Activated CD4-positive, alpha-beta T cell treated with anti-CD3 and anti-CD28 coated beads for 36 hours (primary cell): ENCODE measurements around the gene PGAP6. TPM values are rescaled to one million over a fixed set of nuclear protein-coding genes. Genes with fewer than 3 reads are reported as not detected.
A peak's percentile ranks its signal among the peaks of the same experiment; 100 is the strongest.
"Not testable (repeated sequence)": the region's sequence is repeated elsewhere in the genome, so short reads cannot be mapped to it uniquely, and the experiment has no call there.

ENCODE experiments used
- ATAC-seq: fragments of 200-7000 bp; cut with Tn5 transposase; one replicate; pipeline ENCODE4 v1.10.0; 2021; ENCODE audit warnings: mild to moderate bottlenecking, moderate library complexity
- CTCF ChIA-PET: fragments of 350-600 bp; sonication (Branson Sonifier 250); formaldehyde crosslinking; loops from one replicate; lab custom pipeline; 2021; ENCODE audit warnings: antibody characterized with exemption; lab: Charles Lee
- POLR2A ChIA-PET: fragments of 350-600 bp; sonication (Branson Sonifier 250); formaldehyde crosslinking; loops from one replicate; lab custom pipeline; 2021; ENCODE audit warnings: antibody characterized with exemption, inconsistent platforms; lab: Charles Lee
- DNase-seq: peaks from one replicate; pipeline ENCODE4 v3.0.0-alpha.2; 2020
- H3K27ac Mint-ChIP-seq: one replicate; pipeline ENCODE4 v1.8.0; 2021; ENCODE audit warnings: mixed read lengths
- H3K27me3 Mint-ChIP-seq: one replicate; pipeline ENCODE4 v1.8.0; 2021; ENCODE audit warnings: mixed read lengths
- H3K36me3 Mint-ChIP-seq: one replicate; pipeline ENCODE4 v1.8.0; 2021; ENCODE audit warnings: low read depth, mixed read lengths
- H3K4me1 Mint-ChIP-seq: one replicate; pipeline ENCODE4 v1.8.0; 2021; ENCODE audit warnings: mixed read lengths
- H3K4me3 Mint-ChIP-seq: one replicate; pipeline ENCODE4 v1.8.0; 2021; ENCODE audit warnings: mild to moderate bottlenecking, moderate library complexity, mixed read lengths
- H3K9me3 Mint-ChIP-seq: one replicate; pipeline ENCODE4 v1.8.0; 2021; ENCODE audit warnings: low read depth, mixed read lengths
- intact Hi-C, 2 experiments: fragments of 100-400 bp; cut with DNase I in 1 of 2; cut with micrococcal nuclease in 1 of 2; formaldehyde crosslinking; loops; one replicate each; pipeline versions ENCODE4 v1.14.2 to v1.15.1; 2022 to 2024; cut with DNase I, micrococcal nuclease
- total RNA-seq, 2 experiments: library from RNA; stranded (reverse); gene quantifications; one replicate each; pipeline ENCODE4 v1.2.3, GENCODE V29; 2021

PGAP6 gene
- total RNA-seq, 2 experiments from 2014 or later, result 22.9 to 40.8 TPM

GRCh38 chr16:354291-354881, 27.4 kb downstream of the PGAP6 start:
- no peak overlapping the region for H3K27ac Mint-ChIP-seq
- no peaks in the 10 kb centered on the region for H3K9me3 Mint-ChIP-seq
- CTCF ChIA-PET, result interaction anchor here (0.6 to 1.3 kb wide), 3 partner anchors 9 to 250 kb away, joined by 3 to 4 read pairs (median 3); no protein-coding TSS in a partner anchor
- DNase-seq, result no peak
- intact Hi-C loops, result no loop called here
- H3K27me3 Mint-ChIP-seq, result no peaks in the 10 kb centered on the region
- POLR2A ChIA-PET, result interaction anchor here (1.0 kb wide), 1 partner anchor 119 kb away, joined by 4 read pairs; the partner anchor contains the start of gene FAM234A
- H3K4me3 Mint-ChIP-seq, result peak overlapping the region; percentile 11
- peaks cover 34% of the 10 kb centered on the region for H3K4me1 Mint-ChIP-seq
- peaks cover 3% of the 10 kb centered on the region for H3K36me3 Mint-ChIP-seq
- no peak for ATAC-seq

GRCh38 chr16:353404-354290, 28.1 kb downstream of the PGAP6 start:
- peaks cover 38% of the 10 kb centered on the region for H3K4me1 Mint-ChIP-seq
- H3K9me3 Mint-ChIP-seq, result no peaks in the 10 kb centered on the region
- CTCF ChIA-PET, result no interaction called here
- H3K27ac Mint-ChIP-seq, result no peak overlapping the region
- ATAC-seq (no peak), DNase-seq (peak; percentile 28)
- peaks cover 4% of the 10 kb centered on the region for H3K36me3 Mint-ChIP-seq
- POLR2A ChIA-PET, result interaction anchor here (0.5 to 1.0 kb wide), 2 partner anchors 119 to 138 kb away, joined by 3 to 4 read pairs (median 3); partner anchors contain the start of gene FAM234A
- H3K27me3 Mint-ChIP-seq, result no peaks in the 10 kb centered on the region
- intact Hi-C loops, result loop anchor here (1.0 to 2.0 kb wide), 7 partner anchors 17 to 617 kb away; partner anchors contain the start of genes LMF1 (in 1 of the 2), MRPL28 (in 1 of the 2), NPRL3 (in 1 of the 2) and POLR3K (in 1 of the 2)
- H3K4me3 Mint-ChIP-seq, result peak overlapping the region; percentile 11

- CTCF ChIA-PET, result interaction anchor here (1.9 kb wide), 1 partner anchor 15 kb away, joined by 4 read pairs; no protein-coding TSS in a partner anchor
- ATAC-seq, result peak; percentile 89
- DNase-seq, result peak; percentile 100
- Mint-ChIP-seq H3K27me3 (no peaks in the 10 kb centered on the region), H3K4me3 (peak within 1 kb of the TSS; percentile 80), H3K27ac (peak within 1 kb of the TSS; percentile 79), H3K9me3 (no peaks in the 10 kb centered on the region), H3K4me1 (peaks cover 45% of the 10 kb centered on the region), H3K36me3 (peaks cover 4% of the 10 kb centered on the region)
- POLR2A ChIA-PET, result interaction anchor here (0.5 to 0.6 kb wide), 2 partner anchors 118 to 137 kb away, joined by 3 read pairs; partner anchors contain the start of gene FAM234A
- intact Hi-C loops, result loop anchor here (1.0 to 2.0 kb wide), 16 partner anchors 18 to 618 kb away; partner anchors contain the start of genes MRPL28 (in 2 of the 2), CAPN15 (in 1 of the 2), CHTF18 (in 1 of the 2) and DECR2 (in 1 of the 2)
Measured at GRCh38 chr16:352547-353403, 29.0 kb downstream of the PGAP6 start, which contains the start of gene AXIN1. TSS of gene AXIN1 (minus strand) at chr16:352723. CDS start at chr16:347025, 5,698 bp downstream.

DNA sequence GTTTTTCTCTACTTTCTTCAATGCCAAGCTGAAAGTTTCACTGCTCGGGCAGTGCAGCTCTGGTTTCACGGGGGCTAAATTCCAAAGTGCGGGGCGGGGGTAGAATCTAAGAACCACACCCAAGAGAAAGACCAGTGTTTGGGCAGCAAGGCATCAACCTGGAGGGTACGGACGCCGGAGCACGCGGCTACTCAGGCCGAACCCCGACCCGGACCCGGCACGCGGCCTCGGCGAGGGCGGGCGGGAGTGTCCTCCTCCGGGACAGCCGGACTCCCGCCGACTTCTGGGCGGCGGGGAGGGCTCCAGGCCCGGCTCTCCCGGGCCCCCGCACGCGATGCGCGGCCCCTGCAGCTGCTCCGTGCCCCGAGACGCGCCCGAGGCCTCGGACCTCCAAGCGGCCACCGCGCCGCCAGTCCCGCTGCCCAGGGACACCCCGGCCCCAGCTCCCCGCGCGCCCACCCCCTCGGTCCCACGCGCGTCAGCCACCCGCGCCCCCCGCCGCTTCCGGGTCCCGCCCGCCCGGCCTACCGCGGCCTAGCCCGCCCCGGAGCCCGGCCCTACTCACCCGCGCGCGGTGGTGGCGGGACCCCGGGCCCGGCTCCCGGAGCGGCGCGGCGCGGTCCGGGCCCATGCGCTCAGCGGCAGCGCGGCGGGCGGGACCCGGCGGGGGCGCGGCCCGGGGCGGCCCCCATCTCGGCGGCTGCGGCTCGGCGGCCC, 29.8 kb downstream of the PGAP6 start:
- peak overlapping the region; percentile 80 for H3K4me3 Mint-ChIP-seq
- peak overlapping the region; percentile 79 for H3K27ac Mint-ChIP-seq

GRCh38 chr16:350203-350602, 31.6 kb downstream of the PGAP6 start:
- Mint-ChIP-seq H3K4me3 (no peak overlapping the region), H3K36me3 (peaks cover 19% of the 10 kb centered on the region), H3K27ac (no peak overlapping the region), H3K9me3 (no peaks in the 10 kb centered on the region), H3K27me3 (no peaks in the 10 kb centered on the region), H3K4me1 (peaks cover 62% of the 10 kb centered on the region)
- intact Hi-C loops, result no loop called here
- ChIA-PET CTCF (interaction anchor here (0.6 to 1.6 kb wide), 4 partner anchors 12 to 140 kb away, joined by 3 to 6 read pairs (median 4); no protein-coding TSS in a partner anchor), POLR2A (interaction anchor here (1.4 kb wide), 1 partner anchor 115 kb away, joined by 3 read pairs; no protein-coding TSS in a partner anchor)
- DNase-seq (no peak), ATAC-seq (no peak)

More for the DNA sequence above, 29.8 kb downstream of the PGAP6 start:
- Mint-ChIP-seq H3K9me3 (no peaks in the 10 kb centered on the region), H3K27me3 (no peaks in the 10 kb centered on the region), H3K4me1 (peaks cover 52% of the 10 kb centered on the region), H3K36me3 (peaks cover 10% of the 10 kb centered on the region)
- intact Hi-C loops, result loop anchor here (1.0 to 2.0 kb wide), 13 partner anchors 18 to 619 kb away; partner anchors contain the start of genes CAPN15 (in 1 of the 2), CHTF18 (in 1 of the 2), DECR2 (in 1 of the 2) and LMF1 (in 1 of the 2)
- ATAC-seq (peak; percentile 27), DNase-seq (peak; percentile 51)
- CTCF ChIA-PET, result interaction anchor here (0.6 to 1.9 kb wide), 2 partner anchors 14 to 122 kb away, joined by 3 to 4 read pairs; no protein-coding TSS in a partner anchor
- POLR2A ChIA-PET, result interaction anchor here (0.5 kb wide), 1 partner anchor 13 kb away, joined by 5 read pairs; no protein-coding TSS in a partner anchor

GRCh38 chr16:349211-349610, 32.6 kb downstream of the PGAP6 start:
- ChIA-PET POLR2A (interaction anchor here (1.4 kb wide), 1 partner anchor 114 kb away, joined by 3 read pairs; no protein-coding TSS in a partner anchor), CTCF (interaction anchor here (0.6 to 1.6 kb wide), 3 partner anchors 9 to 13 kb away, joined by 3 to 6 read pairs (median 5); no protein-coding TSS in a partner anchor)
- ATAC-seq, result no peak
- no peak for DNase-seq
- Mint-ChIP-seq H3K9me3 (no peaks in the 10 kb centered on the region), H3K4me1 (peaks cover 63% of the 10 kb centered on the region), H3K36me3 (peaks cover 26% of the 10 kb centered on the region), H3K4me3 (no peak overlapping the region), H3K27ac (no peak overlapping the region), H3K27me3 (no peaks in the 10 kb centered on the region)
- intact Hi-C loops, result no loop called here

DNA sequence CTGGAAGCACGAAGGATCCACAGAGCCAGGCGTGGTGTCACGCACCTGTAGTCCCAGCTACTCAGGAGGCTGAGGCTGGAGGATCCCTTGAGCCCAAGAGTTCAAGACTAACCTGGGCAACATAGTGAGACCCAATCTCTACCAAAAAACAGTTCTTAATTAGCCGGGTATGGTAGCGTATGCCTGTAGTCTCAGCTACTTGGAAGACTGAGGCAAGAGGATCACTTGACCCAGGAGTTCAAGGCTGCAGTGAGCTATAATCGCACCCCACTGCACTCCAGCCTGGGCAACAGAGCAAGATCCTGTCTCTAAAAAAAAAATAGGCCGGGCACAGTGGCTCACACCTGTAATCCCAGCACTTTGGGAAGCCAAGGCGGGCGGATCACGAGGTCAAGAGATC, 33.3 kb downstream of the PGAP6 start:
- H3K4me3 Mint-ChIP-seq, H3K27me3 Mint-ChIP-seq, POLR2A ChIA-PET, DNase-seq, intact Hi-C loops, ATAC-seq, H3K9me3 Mint-ChIP-seq, H3K27ac Mint-ChIP-seq: not testable (repeated sequence)
- Mint-ChIP-seq H3K4me1 (peaks cover 60% of the 10 kb centered on the region), H3K36me3 (peaks cover 28% of the 10 kb centered on the region)
- CTCF ChIA-PET, result interaction anchor here (0.6 kb wide), 2 partner anchors 8 to 22 kb away, joined by 3 read pairs; no protein-coding TSS in a partner anchor

GRCh38 chr16:347203-347602, 34.6 kb downstream of the PGAP6 start:
- Mint-ChIP-seq H3K4me1 (peaks cover 70% of the 10 kb centered on the region), H3K4me3 (no peak overlapping the region), H3K9me3 (no peaks in the 10 kb centered on the region), H3K36me3 (peaks cover 32% of the 10 kb centered on the region), H3K27me3 (no peaks in the 10 kb centered on the region), H3K27ac (peak overlapping the region; percentile 26)
- ChIA-PET CTCF (interaction anchor here (1.1 kb wide), 1 partner anchor 18 kb away, joined by 3 read pairs; no protein-coding TSS in a partner anchor), POLR2A (no interaction called here)
- intact Hi-C loops, result no loop called here
- ATAC-seq, result no peak
- no peak for DNase-seq

DNA sequence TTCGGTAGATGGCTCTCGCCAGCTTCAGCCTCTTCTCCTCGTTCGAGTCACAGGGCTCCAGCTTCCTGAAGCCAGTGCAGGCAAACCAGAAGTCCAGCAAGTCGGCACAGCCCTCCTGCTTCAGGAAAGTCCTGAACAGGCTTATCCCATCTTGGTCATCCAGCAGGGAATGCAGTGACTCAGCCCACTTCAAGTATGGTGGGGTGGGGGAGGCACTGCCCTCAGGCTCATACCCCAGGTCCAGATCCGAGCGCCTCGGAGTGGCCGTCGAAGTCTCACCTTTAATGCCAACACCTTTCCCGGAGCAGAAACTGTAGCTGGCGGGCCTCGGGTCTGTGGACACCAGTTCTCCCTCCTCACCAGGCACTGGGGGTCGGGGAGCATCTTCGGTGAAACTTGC, 35.2 kb downstream of the PGAP6 start:
- Mint-ChIP-seq H3K4me3 (no peak overlapping the region), H3K27me3 (no peaks in the 10 kb centered on the region), H3K4me1 (peaks cover 76% of the 10 kb centered on the region), H3K27ac (no peak overlapping the region), H3K9me3 (no peaks in the 10 kb centered on the region), H3K36me3 (peaks cover 34% of the 10 kb centered on the region)
- DNase-seq (no peak), ATAC-seq (no peak)
- intact Hi-C loops, result no loop called here
- ChIA-PET POLR2A (no interaction called here), CTCF (no interaction called here)
